ENCODE data around the gene OSBPL5. TPM values are rescaled to one million over a fixed set of nuclear protein-coding genes. Genes with fewer than 3 reads are reported as not detected.

The OSBPL5 gene
- total and polyA plus RNA-seq, 2 donors = 22.4 to 40.5 TPM

DNA sequence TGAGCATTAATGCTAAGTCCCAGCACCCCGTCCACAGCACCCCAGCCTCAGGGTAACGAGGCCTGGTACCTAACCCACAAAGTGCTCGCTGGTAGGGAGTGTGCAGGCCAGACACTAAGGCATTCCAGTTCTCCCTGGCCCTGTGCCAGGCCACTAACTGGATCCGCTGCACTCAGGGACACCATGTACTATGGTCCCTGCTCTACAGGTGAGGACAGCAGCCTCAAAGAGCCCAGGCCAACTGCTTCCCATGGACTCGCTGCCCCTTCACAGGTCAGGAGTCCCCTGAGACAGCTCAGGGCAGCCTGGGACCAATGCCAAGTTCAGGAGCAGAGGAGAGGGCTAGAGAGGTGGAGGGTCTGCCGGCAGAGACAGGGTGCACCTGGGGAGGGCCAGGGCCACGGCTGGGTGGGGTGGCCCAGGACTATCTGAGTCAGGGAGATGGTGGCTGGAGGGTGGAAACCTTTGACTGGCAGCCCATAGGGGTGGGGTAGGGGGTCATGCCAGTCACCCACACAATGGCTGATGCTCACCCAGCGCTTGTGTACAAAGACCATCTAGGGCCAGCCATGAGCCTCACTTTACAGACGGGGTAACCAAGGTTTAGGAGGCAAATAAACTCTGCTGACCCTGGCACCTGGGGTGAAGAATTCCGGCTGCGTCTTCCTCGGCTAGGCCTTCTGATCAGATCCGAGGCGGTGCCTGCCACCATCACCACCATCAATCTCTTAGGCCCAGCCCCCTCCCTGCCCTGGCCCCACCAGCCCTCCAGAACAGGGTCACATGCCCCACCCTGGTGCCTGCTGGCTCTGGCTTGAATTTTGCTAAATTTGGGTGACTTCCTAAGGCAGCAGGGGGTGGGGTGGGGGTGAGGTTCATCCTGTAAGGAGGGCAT is 5.6 kb downstream of the OSBPL5 start:
- peak overlapping the region; percentile 70 for H3K27ac ChIP-seq (ENCODE audit: low read depth)
- WGBS = 41% methylated on average over 14 of the region's 14 CpGs
- no peaks in the 10 kb centered on the region for H3K4me1 ChIP-seq (ENCODE audit: insufficient read depth)
- H3K4me3 ChIP-seq (ENCODE audit: low read depth, low read length) = peak overlapping the region; percentile 46
- DNase-seq (ENCODE audit: extremely low spot score) = no peak
- no peaks in the 10 kb centered on the region for H3K36me3 ChIP-seq (ENCODE audit: insufficient read depth)

- 85% methylated on average over 13 of the region's 13 CpGs for WGBS
- Histone ChIP-seq H3K4me1 (ENCODE audit: insufficient read depth) (peaks cover 2% of the 10 kb centered on the region), H3K4me3 (ENCODE audit: low read depth, low read length) (no peak overlapping the region), H3K27ac (ENCODE audit: low read depth) (no peak overlapping the region), H3K36me3 (ENCODE audit: insufficient read depth) (no peaks in the 10 kb centered on the region)
- DNase-seq (ENCODE audit: extremely low spot score) = no peak
Observed at GRCh38 chr11:3158821-3159220, 6.3 kb downstream of the OSBPL5 start.

DNA sequence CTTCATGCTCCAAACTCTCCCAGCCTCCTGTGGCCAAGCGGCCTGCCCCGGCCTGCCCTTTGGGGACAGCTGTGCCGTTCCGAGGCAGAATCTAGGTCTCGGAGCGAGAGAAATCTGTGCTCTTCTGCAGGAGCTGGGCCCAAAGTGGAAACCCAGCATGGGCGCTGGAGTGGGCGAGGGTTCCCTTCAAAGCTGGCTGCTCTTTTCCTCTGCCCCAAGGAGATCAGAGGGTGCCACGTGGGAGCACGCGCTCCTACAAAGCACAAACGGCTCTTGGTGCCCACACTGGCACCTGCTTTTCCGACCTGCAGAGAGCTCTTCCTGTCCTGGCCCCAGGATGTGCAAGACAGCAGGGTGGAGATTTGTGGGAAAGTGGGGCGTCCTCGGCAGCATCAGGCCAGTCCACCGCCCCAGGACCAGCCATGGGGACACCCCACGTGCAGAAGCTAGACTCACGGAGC is 6.9 kb downstream of the OSBPL5 start:
- WGBS = 96% methylated on average over 18 of the region's 18 CpGs
- peaks cover 2% of the 10 kb centered on the region for H3K4me1 ChIP-seq (ENCODE audit: insufficient read depth)
- H3K27ac ChIP-seq (ENCODE audit: low read depth) = no peak overlapping the region
- DNase-seq (ENCODE audit: extremely low spot score) = no peak
- no peak overlapping the region for H3K4me3 ChIP-seq (ENCODE audit: low read depth, low read length)
- no peaks in the 10 kb centered on the region for H3K36me3 ChIP-seq (ENCODE audit: insufficient read depth)

- 80% methylated on average over 22 of the region's 22 CpGs for WGBS
- no peak overlapping the region for H3K27ac ChIP-seq (ENCODE audit: low read depth)
- no peak for DNase-seq (ENCODE audit: extremely low spot score)
Observed at GRCh38 chr11:3157381-3158130, 7.6 kb downstream of the OSBPL5 start.

GRCh38 chr11:3156661-3157311 is 8.3 kb downstream of the OSBPL5 start:
- DNase-seq (ENCODE audit: extremely low spot score) = no peak
- Histone ChIP-seq H3K27ac (ENCODE audit: low read depth) (no peak overlapping the region), H3K4me3 (ENCODE audit: low read depth, low read length) (no peak overlapping the region), H3K4me1 (ENCODE audit: insufficient read depth) (peaks cover 2% of the 10 kb centered on the region), H3K36me3 (ENCODE audit: insufficient read depth) (no peaks in the 10 kb centered on the region)
- WGBS = 78% methylated on average over 31 of the region's 31 CpGs

More at GRCh38 chr11:3157381-3158130, 7.6 kb downstream of the OSBPL5 start:
- Histone ChIP-seq H3K36me3 (ENCODE audit: insufficient read depth) (no peaks in the 10 kb centered on the region), H3K4me1 (ENCODE audit: insufficient read depth) (peaks cover 2% of the 10 kb centered on the region), H3K4me3 (ENCODE audit: low read depth, low read length) (no peak overlapping the region)

DNA sequence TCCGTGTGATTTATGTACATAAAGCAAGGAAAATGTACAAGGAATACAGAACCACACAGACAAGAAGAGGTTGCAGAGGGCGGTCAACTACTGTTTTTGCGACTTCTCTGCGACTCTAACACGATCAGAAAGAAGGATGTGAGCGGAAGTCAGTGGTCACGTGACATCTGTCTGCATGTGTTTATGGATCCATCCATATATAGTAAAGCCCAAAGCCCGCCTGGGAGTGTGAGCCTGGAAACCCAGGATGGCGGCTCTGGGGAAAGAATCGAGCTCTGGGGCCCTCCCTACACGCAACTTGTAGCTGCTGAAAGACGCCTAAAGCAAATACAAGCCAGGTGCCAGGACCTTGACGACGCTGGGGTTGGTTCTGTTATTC is 8.8 kb downstream of the OSBPL5 start:
- DNase-seq (ENCODE audit: extremely low spot score) = no peak
- Histone ChIP-seq H3K27ac (ENCODE audit: low read depth) (no peak overlapping the region), H3K36me3 (ENCODE audit: insufficient read depth) (no peaks in the 10 kb centered on the region), H3K4me1 (ENCODE audit: insufficient read depth) (peaks cover 2% of the 10 kb centered on the region), H3K4me3 (ENCODE audit: low read depth, low read length) (peak overlapping the region; percentile 15)
- 53% methylated on average over 14 of the region's 14 CpGs for WGBS

- peak overlapping the region; percentile 15 for H3K4me3 ChIP-seq (ENCODE audit: low read depth, low read length)
- 45% methylated on average over 16 of the region's 16 CpGs for WGBS
- no peak for DNase-seq (ENCODE audit: extremely low spot score)
- no peaks in the 10 kb centered on the region for H3K36me3 ChIP-seq (ENCODE audit: insufficient read depth)
- H3K27ac ChIP-seq (ENCODE audit: low read depth) = peak overlapping the region; percentile 30
- H3K4me1 ChIP-seq (ENCODE audit: insufficient read depth) = peaks cover 2% of the 10 kb centered on the region
Observed at GRCh38 chr11:3155691-3156258, 9.3 kb downstream of the OSBPL5 start.

GRCh38 chr11:3155216-3155615 is 9.9 kb downstream of the OSBPL5 start:
- WGBS = 38% methylated on average over 3 of the region's 3 CpGs
- no peak for DNase-seq (ENCODE audit: extremely low spot score)
- H3K27ac ChIP-seq (ENCODE audit: low read depth) = no peak overlapping the region
- peaks cover 2% of the 10 kb centered on the region for H3K4me1 ChIP-seq (ENCODE audit: insufficient read depth)
- H3K36me3 ChIP-seq (ENCODE audit: insufficient read depth) = no peaks in the 10 kb centered on the region
- no peak overlapping the region for H3K4me3 ChIP-seq (ENCODE audit: low read depth, low read length)

DNA sequence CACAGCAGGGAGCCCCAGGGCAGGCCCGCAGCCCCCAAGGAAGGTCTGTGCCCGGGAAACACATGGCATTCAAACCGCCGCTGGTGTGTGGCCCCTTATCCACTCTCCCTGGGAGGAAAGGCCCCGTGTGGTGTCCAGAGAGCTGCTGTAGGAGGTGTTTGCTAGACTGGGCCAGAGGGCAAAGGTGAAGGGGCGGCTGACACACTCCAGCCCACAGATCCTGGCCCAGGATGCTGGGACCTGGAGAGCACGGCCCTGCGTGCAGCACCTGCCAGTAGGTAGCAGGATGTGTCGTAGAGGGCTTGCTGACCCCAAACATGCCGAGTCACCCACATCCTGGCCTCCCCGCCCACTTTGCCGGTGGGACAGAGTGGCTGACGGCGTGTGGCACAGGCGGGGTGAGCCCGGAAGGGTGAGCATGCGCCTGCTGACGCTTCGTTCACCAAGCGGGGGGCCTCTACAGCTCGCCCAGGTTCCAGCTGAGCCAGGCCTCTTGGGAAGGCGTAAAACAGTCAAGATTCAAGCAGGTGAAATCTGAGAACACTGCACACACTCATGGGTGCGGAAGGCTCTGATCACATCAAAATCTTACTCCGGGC is 11.0 kb downstream of the OSBPL5 start:
- WGBS = 82% methylated on average over 24 of the region's 24 CpGs
- DNase-seq (ENCODE audit: extremely low spot score) = no peak
- Histone ChIP-seq H3K4me1 (ENCODE audit: insufficient read depth) (peaks cover 2% of the 10 kb centered on the region), H3K4me3 (ENCODE audit: low read depth, low read length) (no peak overlapping the region), H3K27ac (ENCODE audit: low read depth) (no peak overlapping the region), H3K36me3 (ENCODE audit: insufficient read depth) (no peaks in the 10 kb centered on the region)

DNA sequence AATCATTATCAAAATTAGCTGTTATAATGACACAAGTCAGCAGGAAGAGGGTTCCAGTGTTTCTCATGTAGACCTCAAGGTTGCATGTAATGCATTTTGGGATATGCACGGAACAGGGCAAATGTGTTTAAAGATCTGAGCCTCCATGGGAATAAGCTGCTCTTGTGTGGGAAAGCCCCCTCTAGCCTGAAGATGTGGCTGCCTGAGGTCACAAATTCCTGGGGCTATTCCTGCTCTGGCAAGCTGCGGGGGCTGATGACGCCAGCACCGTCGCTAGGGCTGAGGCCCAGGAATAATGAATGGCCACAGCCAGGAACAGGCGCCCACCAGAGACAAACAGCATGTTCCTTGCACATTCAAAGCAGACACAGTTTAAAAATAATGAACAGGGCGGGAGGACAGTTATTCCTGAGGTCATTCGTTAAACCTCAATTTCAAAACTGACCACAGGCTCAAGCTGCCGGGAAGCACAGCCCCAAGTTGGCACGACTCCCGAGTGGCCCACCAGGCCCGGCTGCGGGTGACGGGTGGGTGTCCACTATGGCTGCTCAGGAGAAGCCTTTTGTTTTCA is 11.7 kb downstream of the OSBPL5 start:
- Histone ChIP-seq H3K4me1 (ENCODE audit: insufficient read depth) (peaks cover 2% of the 10 kb centered on the region), H3K36me3 (ENCODE audit: insufficient read depth) (no peaks in the 10 kb centered on the region), H3K4me3 (ENCODE audit: low read depth, low read length) (no peak overlapping the region), H3K27ac (ENCODE audit: low read depth) (peak overlapping the region; percentile 51)
- 45% methylated on average over 14 of the region's 14 CpGs for WGBS
- no peak for DNase-seq (ENCODE audit: extremely low spot score)

DNA sequence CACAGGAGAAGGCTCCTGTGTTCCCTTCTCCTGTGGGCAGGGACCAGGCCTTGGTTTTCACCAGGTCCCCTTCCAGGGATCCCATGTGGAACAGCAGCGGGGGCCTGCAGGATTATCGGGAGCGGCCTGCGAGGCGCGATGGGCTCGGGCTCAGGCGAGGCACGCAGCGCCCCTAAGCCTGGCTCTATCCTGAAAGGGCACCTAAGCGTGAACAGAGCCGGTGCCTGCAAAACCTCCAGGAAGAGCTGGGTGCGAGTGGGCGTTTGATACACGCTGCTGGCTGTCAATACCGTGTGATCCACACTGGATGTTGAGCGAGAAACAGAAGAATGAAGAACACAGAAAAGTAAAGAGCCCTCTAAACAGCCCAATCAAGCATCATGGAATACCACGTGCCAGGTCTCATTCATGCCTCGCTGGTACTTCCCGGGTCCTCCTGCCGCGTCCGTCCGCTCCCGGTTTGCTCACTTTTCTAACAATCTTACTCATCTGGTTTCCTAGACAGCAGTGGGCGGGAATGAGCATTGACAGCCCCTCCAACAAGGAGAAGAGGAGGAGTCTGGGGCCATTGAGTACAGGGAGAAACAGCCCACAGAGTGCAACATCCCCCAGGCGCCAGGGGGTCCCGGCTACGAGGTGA is 12.5 kb downstream of the OSBPL5 start:
- no peak for DNase-seq (ENCODE audit: extremely low spot score)
- Histone ChIP-seq H3K4me1 (ENCODE audit: insufficient read depth) (peaks cover 2% of the 10 kb centered on the region), H3K36me3 (ENCODE audit: insufficient read depth) (no peaks in the 10 kb centered on the region), H3K27ac (ENCODE audit: low read depth) (no peak overlapping the region), H3K4me3 (ENCODE audit: low read depth, low read length) (no peak overlapping the region)
- 89% methylated on average over 29 of the region's 29 CpGs for WGBS

DNA sequence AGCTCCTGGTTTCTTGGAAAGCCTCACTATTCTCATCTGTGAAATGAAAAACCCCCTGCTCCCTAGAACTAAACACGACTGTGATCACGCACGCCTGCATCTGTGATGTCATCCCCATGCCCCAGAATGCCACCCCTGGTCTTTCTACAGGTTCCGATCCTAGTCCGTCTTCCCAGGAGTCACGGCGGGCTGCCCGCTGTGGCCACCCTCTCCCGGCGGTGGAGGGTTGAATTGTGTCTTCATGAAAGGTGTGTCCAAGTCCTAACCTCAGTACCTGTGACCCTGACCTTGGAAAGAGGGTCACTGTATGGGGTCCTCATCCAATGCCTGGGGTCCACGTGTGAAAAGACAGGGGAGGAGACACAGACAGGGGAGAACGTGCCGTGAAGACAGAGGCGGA is 14.4 kb downstream of the OSBPL5 start:
- Histone ChIP-seq H3K4me1 (ENCODE audit: insufficient read depth) (peaks cover 2% of the 10 kb centered on the region), H3K4me3 (ENCODE audit: low read depth, low read length) (no peak overlapping the region), H3K27ac (ENCODE audit: low read depth) (no peak overlapping the region), H3K36me3 (ENCODE audit: insufficient read depth) (no peaks in the 10 kb centered on the region)
- WGBS = 95% methylated on average over 14 of the region's 14 CpGs
- no peak for DNase-seq (ENCODE audit: extremely low spot score)

Data from urinary bladder (tissue), 4 donors.